Epithelial cell of proximal tubule (primary cell): Measurements from ENCODE around the gene SCN8A. TPM values are rescaled to one million over a fixed set of nuclear protein-coding genes. Genes with fewer than 3 reads are reported as not detected.

Experiments used
- DNase-seq: peaks from one replicate; pipeline ENCODE4 v3.0.0-alpha.2; 2011; ENCODE audit warnings: low read depth
- H3K4me3 ChIP-seq: 2 replicates; pipeline ENCODE4 v1.5.1; 2011; ENCODE audit warnings: low read depth, mild to moderate bottlenecking, low read length
- CTCF ChIP-seq: conservative IDR thresholded peaks from 2 replicates; pipeline ENCODE4 v1.5.1; 2012; ENCODE audit warnings: low read depth, mild to moderate bottlenecking, low read length
- total RNA-seq: library from RNA; depleted of rRNA; stranded (reverse); fragments of >200 nt; gene quantifications from 2 replicates; pipeline ENCODE4 v1.2.3, GENCODE V29; 2015

SCN8A gene
- total RNA-seq, 1 donor from 2014 or later, result 0.86 TPM

GRCh38 chr12:51647647-51648046 lies 56.6 kb downstream of the SCN8A start:
- TF ChIP-seq CTCF, result no peak
- no peak overlapping the region for H3K4me3 ChIP-seq
- no peak for DNase-seq

- no peak for TF ChIP-seq CTCF
- H3K4me3 ChIP-seq, result no peak overlapping the region
- no peak for DNase-seq
Observed at GRCh38 chr12:51653431-51653830, 62.4 kb downstream of the SCN8A start.

- no peak for DNase-seq
- TF ChIP-seq CTCF, result no peak
Observed at GRCh38 chr12:51661199-51661598, 70.2 kb downstream of the SCN8A start.

GRCh38 chr12:51661836-51662235 lies 70.8 kb downstream of the SCN8A start:
- no peak for DNase-seq
- H3K4me3 ChIP-seq, result no peak overlapping the region
- no peak for TF ChIP-seq CTCF

More at GRCh38 chr12:51661199-51661598, 70.2 kb downstream of the SCN8A start:
- no peak overlapping the region for H3K4me3 ChIP-seq

GRCh38 chr12:51662728-51663154 lies 71.7 kb downstream of the SCN8A start:
- TF ChIP-seq CTCF, result no peak
- no peak overlapping the region for H3K4me3 ChIP-seq
- no peak for DNase-seq

- no peak for TF ChIP-seq CTCF
- no peak overlapping the region for H3K4me3 ChIP-seq
- DNase-seq, result no peak
Observed at GRCh38 chr12:51663390-51663789, 72.4 kb downstream of the SCN8A start.

- TF ChIP-seq CTCF, result no peak
- no peak overlapping the region for H3K4me3 ChIP-seq
- no peak for DNase-seq
Observed at GRCh38 chr12:51666696-51667095, 75.7 kb downstream of the SCN8A start.
